HG03565 (cell line): Measurements from ENCODE around the gene SHF.

Experiments used
- ATAC-seq: cut with Tn5 transposase; IDR thresholded peaks from one replicate; pipeline ENCODE4 v1.9.1; 2021; ENCODE audit warnings: mild to moderate bottlenecking, moderate library complexity; ENCODE audit not compliant: unreplicated experiment

Gene SHF

DNA sequence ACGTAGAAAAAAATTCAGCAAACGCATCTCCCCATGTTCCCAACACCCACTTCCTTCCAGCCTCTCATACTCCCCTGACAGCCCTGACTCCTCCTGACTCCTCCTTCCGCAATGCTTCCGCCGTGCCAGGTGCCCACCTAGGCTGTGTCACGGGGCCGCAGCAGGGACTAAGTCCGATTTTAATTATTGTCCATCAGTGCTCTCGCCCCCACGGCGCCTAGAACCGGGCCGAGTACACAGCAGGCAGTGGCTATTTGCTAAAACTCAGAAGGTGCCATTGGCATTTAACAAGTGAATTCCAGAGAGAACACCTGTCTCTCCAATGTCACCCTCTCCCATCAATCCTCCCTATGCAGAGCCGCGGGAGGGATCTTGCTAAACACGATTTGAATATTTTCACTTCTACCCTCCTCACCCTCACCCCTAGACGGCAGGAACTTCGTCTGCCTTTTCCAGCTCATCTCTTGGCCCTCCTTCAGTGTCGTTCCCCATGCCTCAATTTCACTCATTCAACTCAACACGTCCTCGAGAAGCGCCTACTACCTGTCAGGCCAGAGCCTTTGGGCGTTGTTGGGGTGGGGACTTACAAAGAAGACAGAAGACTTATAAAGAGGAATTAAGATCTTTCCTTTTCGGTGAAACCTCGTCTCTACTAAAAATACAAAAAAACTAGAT lies 11.5 kb upstream of the SHF start:
- ATAC-seq, result peak; percentile 2

DNA sequence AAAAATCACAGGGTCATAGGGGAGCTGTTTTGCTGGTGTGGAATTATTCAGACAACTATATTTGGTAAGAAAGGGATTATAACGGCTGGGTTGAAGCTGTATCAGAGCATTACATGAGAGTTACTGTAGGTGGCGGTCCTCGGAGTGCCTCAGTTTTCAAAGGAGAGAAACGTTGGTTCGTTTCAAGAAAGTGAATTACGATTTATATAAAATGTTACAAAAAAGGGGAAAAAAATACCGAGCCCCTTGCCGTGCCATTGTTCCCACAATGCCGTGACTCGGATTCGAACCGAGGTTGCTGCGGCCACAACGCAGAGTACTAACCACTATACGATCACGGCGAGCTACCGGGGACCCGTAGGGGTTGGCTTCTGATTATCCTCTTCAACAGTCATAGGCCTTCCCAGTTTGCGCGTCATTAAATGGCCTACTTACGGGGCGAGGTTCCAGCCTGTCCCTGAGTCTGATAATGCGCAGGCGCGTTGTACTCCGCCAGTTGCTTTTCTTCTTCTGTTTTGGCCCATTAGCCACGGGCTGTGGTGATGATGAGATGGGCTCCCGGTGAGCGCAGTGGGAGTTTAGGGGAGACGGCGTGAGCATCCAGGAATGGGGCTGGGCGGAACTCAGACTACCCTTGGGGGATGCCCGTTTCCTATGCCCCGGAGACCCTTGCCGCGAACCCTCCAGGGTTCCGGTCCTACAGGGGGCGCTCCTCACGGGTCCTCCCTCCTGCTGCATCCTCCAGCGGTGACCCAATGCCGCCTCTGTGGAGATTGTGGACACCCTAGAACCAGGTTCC lies 10.8 kb upstream of the SHF start:
- ATAC-seq, result peak; percentile 48

DNA sequence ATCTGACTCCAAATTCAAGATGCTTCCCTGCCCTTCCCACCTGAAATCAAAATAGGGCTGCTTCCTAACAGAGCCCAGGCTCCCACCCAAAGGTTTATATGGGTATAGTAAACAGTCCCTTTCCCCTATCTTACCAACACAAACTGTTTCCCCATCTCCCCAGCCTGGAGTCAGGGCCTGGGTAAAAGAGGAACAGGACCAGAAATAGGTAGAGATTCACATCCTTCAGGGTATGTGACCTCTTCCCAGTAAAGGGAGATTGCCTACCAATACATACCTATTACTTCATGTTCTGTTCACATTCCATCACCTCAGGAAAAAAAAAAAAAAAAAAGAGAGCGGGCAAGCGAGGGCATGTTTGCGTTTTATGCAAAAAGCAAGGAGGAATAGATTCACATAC lies 9.7 kb upstream of the SHF start:
- no peak for ATAC-seq

DNA sequence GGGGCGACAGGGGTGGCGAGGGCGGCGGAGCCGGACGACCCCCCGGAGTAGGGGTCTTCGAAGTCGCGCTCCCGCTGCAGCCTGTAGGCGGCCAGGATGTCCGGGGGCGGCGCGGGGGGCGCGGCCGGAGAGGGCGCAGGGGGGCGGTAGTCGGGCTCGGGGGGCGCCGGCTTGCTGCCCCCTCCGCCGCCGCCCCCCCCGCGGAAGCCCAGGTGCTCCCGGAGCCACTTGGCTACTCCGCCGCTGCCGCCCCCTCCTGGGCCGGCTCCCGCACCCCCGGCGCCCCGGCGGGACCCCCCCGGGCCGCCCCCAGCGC lies 230 bp downstream of the SHF start:
- ATAC-seq, result no peak

DNA sequence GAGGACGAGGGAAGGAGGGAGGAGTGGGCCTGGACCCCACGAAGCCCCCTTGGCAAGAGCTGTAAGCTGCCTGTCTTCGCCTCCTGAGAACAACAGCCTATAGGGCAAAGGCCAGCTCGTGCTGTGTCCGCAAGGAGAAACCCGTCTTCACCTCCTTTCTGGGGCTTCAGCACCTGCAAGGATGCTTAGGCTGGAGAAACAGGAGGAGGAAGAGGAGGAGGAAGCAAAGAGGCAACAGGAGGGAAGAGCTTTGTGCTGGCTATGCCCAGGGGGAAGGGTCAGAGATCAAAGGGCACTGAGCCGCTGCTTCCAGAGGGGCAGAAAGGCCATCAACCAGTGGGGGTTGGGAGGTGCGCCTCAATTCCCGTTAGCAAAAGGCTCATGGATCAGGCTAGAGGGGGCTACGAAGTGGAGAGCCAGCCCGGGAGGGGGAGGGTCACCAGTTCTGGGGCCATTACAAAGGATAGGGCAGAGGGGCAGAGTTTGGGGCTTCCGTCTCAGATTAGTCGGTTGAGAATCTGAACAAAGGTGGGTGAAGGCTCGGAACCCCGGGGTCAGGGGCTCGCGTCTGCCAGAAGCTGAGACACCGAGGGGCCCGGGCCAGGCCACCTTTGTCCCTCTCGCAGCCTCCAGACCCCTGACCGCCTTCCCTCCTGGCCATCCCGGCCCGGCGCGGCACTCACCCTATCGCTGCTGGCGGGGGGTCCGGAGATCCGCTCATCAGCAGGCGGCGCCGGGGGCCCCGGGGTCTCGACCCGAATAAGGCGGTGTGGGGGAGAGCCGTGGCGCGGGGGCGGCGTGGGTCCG lies 792 bp downstream of the SHF start:
- ATAC-seq, result no peak

DNA sequence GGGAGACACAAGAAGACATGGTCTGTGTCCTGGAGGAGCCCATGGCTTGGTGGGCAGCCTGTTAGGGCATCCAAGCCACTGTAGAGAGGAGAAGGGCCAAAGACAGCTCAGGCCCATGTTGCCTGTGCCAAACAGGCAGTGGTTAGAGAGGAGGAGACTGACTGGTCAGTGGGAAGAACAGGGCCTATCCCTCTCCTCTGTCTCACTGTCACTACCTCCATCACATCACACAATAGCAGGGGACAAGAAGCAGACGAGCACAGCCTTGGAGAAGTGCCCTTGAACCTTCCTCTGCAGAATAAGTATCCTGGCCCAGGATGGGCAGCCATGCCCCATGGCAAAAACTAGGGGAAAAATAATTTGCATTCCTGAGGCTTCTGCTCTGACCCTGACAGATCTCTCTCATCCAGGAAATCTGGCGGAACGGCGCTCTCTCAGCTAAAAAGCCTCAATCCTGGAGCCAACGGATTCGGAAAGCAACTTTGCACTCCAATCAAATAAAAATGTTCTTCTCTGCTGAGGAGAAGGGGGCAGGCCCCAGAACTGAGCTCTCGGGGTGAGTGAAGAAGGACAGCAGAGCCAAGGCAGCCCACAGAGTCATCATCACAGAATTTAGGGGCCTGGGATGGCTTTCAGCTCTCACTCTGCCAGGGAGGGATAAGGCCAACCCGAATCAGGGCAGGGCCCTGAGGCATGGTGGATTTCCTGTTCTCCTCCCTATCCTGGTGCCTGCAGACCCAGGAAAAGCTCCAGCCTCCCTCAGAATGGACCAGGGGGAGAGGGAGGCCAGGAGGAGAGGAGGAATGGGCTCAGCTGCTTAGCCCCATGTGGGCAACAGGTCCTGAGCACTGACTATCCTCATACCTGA lies 1.6 kb downstream of the SHF start:
- ATAC-seq, result no peak

DNA sequence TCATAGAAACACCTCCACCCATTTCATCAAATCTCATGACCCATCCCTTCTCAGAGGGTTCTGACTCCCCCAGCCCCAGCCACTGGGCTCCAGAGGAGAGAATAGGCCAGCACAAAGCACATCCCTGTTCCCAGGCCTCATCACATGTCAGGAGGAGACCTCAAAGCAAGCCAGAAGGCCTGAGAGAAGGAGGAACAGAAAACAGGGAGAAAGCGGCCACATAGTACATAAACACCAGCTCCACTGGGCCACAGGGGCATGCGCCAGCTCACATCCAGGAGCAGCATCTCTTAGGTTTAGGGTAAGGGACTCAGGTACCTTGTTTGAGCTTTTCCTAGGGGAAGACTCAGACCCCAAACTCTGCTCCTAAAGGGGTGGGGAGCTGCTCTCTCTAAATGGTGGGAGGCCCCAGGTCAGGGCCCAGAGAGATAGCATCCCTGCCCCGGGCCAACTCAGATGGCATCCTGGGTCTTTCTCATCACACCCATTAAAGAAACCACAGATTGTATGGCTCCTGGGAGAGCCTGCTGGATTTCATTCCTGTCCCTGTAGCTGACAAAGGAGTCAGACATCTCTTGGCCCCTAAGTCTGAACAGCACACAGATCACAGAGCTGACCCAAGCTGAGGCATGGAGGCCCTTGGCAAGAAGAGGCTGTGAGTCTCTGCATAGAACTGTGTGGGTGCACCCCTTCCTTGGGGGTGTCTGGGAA lies 2.5 kb downstream of the SHF start:
- no peak for ATAC-seq

DNA sequence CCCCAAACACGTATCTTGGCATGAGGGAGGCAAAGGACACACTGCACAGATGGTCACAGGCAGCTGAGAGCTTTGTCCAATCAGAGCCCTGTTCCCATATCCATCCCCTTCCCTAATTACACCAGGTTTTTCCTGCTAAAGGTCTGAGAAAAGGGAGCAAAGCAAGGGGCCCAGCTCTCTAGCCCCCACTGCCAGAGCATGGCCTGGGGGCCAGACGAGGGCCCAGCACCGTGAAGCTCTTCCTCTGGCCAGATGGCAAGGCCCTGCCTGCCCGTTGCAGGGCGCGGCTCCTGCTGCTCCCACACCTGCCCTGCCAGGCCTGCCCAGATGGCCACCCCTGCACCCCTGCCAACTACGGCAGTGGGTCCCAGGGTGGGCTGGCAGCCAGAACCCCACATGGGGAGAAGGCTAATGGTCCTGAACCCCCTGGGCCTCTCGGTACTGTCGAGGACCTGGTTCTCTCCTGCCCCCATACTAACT lies 3.2 kb downstream of the SHF start:
- no peak for ATAC-seq

DNA sequence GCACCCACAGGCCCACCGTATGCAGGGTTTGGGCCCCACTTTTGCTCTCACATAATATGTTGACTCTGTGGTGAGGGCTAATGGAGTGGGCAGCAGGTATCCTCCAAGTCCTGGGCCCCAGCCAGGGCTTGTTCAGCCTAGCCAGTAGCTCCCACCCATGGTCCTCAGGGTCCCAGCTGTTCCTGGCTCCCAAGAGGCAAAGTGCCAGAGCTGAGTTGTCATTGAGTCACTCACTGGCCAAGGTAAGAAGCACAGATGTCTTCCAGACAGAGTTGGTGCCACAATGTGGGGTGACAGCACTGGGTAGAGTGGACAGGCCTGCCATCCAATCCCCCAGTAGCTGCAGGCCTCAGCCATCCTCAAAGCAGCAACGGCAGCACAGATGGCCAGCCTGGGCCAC lies 4.3 kb downstream of the SHF start:
- no peak for ATAC-seq

DNA sequence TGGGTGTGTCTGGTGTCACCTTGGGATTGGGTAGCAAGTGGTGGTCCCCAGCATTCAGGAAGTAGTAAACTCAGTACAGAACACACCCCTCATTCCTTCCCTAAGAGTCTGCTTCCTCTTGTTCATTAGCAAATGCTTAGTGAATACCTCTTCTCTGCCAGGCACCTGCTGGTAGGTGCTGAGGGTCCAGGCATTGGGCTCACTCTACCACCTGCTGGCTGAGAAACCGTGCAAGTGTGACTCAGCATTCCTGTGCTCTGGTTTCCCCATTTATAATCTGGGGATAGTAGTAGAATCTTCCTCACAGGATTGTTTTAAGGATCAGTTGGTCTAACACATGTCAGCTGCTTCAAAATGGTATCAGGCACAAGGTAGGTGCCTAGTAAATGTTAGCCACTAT lies 4.8 kb downstream of the SHF start:
- ATAC-seq, result no peak

DNA sequence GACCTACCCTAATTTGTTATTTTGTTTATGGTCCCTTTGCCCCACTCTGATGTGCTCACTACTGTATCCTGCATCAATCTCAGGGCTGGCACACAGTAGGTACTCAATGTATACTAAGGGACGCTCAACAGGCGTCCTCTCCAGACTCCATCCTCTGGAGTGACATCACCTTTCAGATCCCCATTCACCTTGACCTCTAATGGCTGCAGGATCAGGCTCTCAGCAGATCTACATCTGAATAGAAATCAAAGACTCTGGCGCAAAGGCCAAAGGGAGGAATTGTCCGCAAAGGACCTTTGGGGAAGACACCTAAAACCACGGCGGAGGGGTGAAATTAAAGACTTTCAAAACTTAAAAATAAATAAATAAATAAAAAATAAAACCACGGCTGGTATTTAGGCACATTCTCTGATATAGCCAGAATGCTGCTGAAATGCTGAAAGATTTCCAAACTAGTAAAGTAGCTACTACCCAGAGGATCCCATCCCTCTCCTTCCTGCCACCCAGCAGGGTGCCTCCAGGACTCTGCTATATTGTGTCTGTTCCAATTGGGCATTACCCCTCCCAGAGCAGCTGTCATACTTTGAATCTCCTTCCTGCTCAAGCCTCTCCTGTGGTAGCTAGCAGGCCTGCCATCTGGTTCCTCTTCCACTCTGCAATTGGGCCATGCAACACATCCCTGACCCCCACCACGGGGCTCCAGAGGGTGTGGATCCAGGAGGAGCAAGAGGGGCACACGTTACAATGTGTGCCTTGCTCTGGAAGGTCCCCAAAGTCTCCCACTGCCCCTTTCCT lies 6.1 kb downstream of the SHF start:
- no peak for ATAC-seq

DNA sequence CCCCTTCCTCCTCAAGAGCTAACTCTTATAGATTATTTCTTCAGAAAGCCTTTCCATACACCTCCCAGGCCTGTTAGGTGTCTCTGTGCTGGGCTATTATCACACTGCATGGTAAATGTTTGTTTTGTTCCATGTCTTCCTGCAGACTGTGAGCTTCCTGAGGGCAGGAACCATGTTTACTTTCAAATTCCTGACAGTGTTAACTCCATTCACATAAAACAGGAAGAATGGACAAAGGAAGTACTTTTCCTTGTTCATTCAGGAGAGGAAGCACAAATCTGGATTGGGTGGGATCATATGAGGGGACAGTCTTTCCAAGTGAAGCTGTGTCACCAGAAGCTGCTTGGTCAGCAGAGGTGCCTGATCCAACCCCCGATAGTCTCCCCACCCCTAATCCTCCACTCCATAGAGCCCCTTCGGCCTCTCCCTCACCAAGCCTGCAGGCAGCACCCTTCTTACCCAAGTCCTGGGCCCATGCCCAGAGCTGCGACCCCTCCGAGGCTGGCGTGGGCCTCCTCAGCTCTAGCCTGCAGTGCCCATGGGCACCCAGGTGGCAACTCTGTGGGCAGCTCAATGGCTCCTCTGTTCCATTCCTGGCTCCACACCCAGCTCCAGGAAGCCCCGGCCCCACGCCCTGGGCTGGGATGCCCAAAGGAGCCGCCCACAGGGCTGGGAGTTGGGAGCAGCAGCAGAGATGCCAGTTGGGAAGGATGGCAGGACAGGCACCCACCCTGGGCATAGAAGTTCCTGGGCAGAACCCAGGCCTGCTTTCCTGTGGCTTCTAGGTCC lies 6.9 kb downstream of the SHF start:
- ATAC-seq, result no peak

DNA sequence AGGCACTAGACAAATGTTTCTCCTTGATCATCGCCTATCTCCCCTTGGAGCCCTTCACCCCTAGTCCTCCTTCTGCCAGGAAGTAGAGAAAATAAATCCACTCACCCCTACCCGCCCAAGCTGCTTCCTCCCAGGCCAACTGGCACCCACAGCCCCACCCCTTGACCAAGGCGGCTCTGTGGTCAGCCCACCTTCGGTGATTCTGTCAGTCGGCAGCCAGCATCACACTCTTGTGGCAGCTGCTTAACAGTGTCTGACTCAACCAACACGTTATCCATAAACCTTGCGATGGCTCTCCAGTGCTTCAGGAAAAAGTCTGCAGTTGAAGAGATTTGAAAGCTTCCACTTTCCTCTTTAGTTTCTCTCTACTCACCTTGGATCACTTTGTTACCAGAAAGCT lies 7.6 kb downstream of the SHF start:
- no peak for ATAC-seq

DNA sequence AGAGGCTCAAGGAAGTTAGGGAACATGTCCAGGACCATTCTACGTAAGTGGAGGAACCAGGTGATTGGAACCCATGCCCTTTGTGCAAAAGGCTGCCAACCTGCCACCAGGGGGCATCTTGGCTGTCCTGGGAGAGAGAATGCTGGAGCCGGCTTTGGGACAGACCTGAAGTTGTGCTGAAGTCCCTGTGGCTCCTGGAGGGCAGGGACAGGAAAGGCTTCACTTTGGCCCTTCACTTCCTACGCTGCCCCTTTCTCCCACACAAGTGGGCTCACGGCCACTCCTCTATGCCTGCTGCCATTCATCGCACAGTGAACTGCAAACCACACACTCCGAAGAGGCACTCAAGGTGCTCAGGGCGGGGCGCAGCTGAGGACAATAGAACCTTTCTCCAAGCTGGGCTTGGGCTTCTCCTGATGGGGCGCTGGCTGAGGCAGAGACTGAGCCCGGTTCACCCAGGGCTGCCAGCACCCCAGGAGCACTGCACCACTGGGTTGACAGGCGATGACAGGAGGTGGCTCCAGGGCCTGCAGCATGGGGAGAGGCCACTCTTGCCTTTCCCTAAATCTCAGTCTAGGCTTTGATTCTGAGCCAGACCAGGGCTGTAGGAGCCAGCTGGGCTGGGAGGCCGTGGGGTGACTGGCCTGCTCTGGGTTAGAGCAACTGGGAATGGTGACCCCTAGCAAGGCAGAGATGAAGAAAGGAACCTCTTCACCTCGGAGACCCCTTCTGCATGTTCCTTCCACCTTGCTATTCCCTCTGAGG lies 8.4 kb downstream of the SHF start:
- no peak for ATAC-seq

DNA sequence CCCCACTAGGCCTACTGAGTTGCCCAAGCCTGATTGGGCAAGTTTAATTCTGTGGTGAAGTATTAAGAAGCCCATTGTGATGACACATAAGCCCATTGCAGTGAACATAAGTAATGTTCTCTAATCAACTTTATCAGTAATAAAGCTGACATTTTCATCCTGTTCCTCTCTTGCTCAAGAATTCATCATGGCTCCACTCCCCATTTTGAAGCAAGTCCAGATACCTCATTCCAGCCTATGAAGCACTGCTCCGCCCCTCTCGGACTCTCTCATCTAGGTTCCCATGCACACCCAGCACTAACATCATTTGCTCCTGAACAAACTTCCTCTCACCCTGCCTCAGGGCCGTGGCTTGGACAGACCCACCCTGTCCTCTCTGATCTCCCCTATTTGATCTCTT lies 10.5 kb downstream of the SHF start:
- no peak for ATAC-seq

DNA sequence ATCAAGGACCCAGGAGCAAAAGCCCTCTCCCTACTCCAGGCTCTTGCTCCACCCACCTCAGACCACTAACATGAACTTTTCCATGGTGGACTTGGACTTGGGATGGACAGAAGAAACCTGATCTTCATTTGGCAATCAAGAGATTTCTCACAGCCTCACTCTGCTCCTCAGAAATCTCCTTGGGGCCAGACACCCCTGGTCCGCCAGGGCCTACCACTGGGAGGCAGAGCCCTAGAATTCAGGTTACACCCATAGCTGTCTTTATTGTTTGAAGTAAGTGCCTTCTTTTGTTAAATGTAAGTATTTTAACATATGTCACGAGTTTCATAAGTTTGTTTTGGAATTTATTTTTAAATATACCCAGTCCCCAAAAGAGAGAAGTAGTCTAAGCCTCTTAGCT lies 13.2 kb downstream of the SHF start:
- no peak for ATAC-seq

DNA sequence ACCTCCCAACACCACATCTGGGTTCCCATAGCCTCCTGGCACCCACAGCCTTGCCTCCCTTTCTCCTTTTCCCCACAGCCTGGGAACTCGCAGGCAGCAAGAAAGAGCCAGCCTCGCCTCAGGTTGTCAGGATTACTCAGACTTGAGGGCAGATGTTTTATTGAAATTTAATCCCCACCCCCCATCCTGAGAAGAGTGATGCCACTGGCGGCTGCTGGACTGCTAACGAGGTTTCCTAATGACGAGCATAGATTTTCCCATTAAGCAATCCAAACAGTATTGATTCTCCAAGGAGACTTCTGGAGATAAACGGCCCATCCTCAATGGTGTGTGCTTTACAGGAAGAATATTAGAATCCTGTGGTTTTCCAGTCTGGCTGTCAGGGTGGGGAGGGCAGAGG lies 13.7 kb downstream of the SHF start:
- ATAC-seq, result no peak

DNA sequence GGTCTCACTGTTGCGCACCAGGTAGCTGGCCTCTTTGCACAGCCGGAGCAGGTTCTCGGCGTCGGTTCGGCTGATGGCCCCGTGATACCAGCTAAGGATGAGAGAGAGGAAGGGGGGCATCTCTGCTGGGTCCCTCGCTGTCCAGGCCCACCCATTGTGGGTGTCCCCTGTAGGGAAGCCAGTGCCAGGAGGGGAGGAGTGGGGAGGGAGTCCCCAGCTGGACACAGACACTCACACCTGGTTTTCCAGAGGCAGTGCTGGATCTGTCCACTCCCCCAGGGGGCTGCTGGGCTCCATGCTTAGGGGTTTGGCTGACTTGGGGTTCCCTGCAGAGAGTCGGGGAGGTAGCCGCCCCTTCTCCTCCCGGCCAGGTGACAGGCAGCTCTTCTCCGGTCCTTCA lies 15.9 kb downstream of the SHF start:
- ATAC-seq, result no peak
